ENCODE measurements around the gene C1QTNF12.

Gene C1QTNF12

DNA sequence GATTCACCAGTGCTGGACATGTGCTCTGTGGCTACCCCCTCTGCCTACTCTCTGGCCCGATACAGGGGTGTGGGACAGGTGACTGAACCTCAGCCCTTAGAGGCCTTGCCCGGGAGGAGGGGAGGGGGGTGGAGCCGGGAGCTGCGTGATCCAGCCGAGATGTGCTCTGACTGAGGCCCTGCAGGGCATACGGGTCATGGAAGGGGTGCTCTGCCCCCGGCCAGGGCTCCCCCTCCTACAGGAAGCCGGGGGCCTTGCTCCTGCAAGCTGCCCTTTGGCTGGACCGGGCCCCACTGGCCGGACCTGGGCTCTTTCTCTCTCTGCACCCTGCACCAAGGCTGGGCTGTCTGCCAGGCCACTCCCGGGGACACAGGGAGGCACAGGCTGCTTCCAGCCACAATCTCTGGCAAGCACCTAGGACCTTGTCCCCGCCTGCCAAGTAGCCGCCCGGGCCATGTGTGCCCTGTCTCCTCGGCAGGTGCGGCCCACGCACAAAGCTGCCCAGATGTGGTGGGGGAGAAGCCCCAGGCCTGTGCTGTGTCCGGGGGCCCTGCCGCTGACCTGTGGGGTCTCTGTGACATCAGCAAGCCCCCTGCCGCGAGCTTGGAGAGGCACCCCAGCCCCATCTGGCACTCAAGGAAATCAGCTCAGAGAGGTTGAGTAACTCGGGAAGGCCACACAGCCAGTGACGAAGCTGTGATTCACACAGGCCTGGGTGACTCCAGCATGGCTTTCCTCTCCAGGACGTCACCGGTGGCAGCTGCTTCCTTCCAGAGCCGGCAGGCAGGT lies 35.2 kb upstream of the C1QTNF12 start:
- H3K27ac ChIP-seq (ENCODE audit: insufficient read depth, low read depth, low read length, poor library complexity, severe bottlenecking): no peak overlapping the region
- H3K27me3 ChIP-seq (ENCODE audit: control insufficient read depth, insufficient read depth, low read length, poor library complexity, severe bottlenecking): no peaks in the 10 kb centered on the region
- 85 to 87% methylated on average over 26 of the region's 26 CpGs for WGBS, 2 experiments
- H3K36me3 ChIP-seq (ENCODE audit: control insufficient read depth, insufficient read depth, low read length): no peaks in the 10 kb centered on the region
- H3K4me1 ChIP-seq (ENCODE audit: control insufficient read depth, insufficient read depth, low read length): no peaks in the 10 kb centered on the region
- no peak overlapping the region for H3K4me3 ChIP-seq (ENCODE audit: insufficient read depth, low read depth, low read length)
- H3K9me3 ChIP-seq (ENCODE audit: control insufficient read depth, low read length): no peaks in the 10 kb centered on the region

DNA sequence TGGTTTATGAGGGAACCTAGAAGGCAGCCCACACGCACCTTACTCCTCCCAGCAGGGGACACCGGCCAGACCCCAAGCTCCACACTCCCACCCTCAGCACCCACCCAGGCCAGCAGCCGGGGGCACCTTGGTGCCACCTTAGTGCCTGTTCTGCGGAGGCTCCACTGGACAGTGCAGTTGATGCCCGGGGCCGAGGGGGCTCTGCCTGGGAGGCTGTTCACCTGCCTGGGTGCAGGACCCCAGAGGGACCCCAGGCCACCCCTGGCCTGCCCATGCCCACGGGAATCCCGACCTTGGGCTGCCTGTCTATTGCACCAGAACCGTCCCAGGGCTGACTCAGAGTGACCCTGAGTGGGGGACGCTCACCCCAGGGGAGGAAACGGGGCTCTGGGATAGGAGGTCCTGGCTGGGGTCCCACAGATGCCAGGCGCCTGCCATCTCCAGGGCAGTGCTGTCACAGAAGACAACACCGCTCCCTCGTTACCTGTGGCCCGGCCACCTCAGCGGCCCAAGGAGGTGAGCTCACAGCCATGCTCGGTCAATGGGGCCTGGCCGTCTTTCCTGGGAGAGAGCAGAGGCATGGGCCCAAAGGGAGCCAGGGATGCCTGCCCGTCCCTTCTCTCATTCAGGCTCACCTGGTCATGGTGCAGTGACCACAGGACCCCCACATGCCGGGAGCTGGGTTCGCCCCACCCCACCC lies 34.4 kb upstream of the C1QTNF12 start:
- WGBS, 2 experiments: 93% methylated on average over 21 of the region's 21 CpGs
- Histone ChIP-seq H3K36me3 (ENCODE audit: control insufficient read depth, insufficient read depth, low read length) (no peaks in the 10 kb centered on the region), H3K27ac (ENCODE audit: insufficient read depth, low read depth, low read length, poor library complexity, severe bottlenecking) (no peak overlapping the region)

DNA sequence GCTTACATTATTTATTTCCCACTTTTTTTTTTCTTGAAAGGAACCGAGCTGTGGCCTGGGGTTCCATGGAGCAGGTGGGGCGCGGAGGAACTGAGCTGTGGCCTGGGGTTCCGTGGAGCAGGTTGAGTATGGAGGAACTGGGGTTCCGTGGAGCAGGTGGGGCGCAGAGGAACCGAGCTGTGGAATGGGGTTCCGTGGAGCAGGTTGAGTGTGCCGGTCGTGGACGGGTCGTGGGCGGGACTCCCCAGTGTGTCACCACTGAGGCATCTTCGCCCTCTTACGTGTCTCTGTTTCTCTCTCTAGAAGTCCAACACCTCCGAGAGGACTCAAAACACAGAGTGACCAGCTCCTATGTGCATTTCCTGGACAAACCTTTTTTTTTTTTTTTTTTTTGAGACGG lies 32.5 kb upstream of the C1QTNF12 start:
- WGBS, 2 experiments: 93 to 95% methylated on average over 16 of the region's 17 CpGs
- H3K27ac ChIP-seq (ENCODE audit: insufficient read depth, low read depth, low read length, poor library complexity, severe bottlenecking): no peak overlapping the region
- no peak overlapping the region for H3K4me3 ChIP-seq (ENCODE audit: insufficient read depth, low read depth, low read length)
- H3K36me3 ChIP-seq (ENCODE audit: control insufficient read depth, insufficient read depth, low read length): no peaks in the 10 kb centered on the region
- no peaks in the 10 kb centered on the region for H3K27me3 ChIP-seq (ENCODE audit: control insufficient read depth, insufficient read depth, low read length, poor library complexity, severe bottlenecking)
- peaks cover 8% of the 10 kb centered on the region for H3K4me1 ChIP-seq (ENCODE audit: control insufficient read depth, insufficient read depth, low read length)
- no peaks in the 10 kb centered on the region for H3K9me3 ChIP-seq (ENCODE audit: control insufficient read depth, low read length)

More for the DNA sequence above, 34.4 kb upstream of the C1QTNF12 start:
- no peak overlapping the region for H3K4me3 ChIP-seq (ENCODE audit: insufficient read depth, low read depth, low read length)
- H3K4me1 ChIP-seq (ENCODE audit: control insufficient read depth, insufficient read depth, low read length): no peaks in the 10 kb centered on the region
- no peaks in the 10 kb centered on the region for H3K27me3 ChIP-seq (ENCODE audit: control insufficient read depth, insufficient read depth, low read length, poor library complexity, severe bottlenecking)
- no peaks in the 10 kb centered on the region for H3K9me3 ChIP-seq (ENCODE audit: control insufficient read depth, low read length)

GRCh38 chr1:1278620-1279019 lies 32.1 kb upstream of the C1QTNF12 start:
- peaks cover 8% of the 10 kb centered on the region for H3K4me1 ChIP-seq (ENCODE audit: control insufficient read depth, insufficient read depth, low read length)
- no peaks in the 10 kb centered on the region for H3K36me3 ChIP-seq (ENCODE audit: control insufficient read depth, insufficient read depth, low read length)
- H3K4me3 ChIP-seq (ENCODE audit: insufficient read depth, low read depth, low read length): no peak overlapping the region
- 92 to 93% methylated on average over 13 of the region's 13 CpGs for WGBS, 2 experiments
- no peaks in the 10 kb centered on the region for H3K9me3 ChIP-seq (ENCODE audit: control insufficient read depth, low read length)
- no peak overlapping the region for H3K27ac ChIP-seq (ENCODE audit: insufficient read depth, low read depth, low read length, poor library complexity, severe bottlenecking)
- no peaks in the 10 kb centered on the region for H3K27me3 ChIP-seq (ENCODE audit: control insufficient read depth, insufficient read depth, low read length, poor library complexity, severe bottlenecking)

GRCh38 chr1:1275836-1276235 lies 29.3 kb upstream of the C1QTNF12 start:
- WGBS, 2 experiments: 94 to 95% methylated on average over 9 of the region's 9 CpGs
- H3K9me3 ChIP-seq (ENCODE audit: control insufficient read depth, low read length): no peaks in the 10 kb centered on the region
- H3K36me3 ChIP-seq (ENCODE audit: control insufficient read depth, insufficient read depth, low read length): no peaks in the 10 kb centered on the region
- H3K4me3 ChIP-seq (ENCODE audit: insufficient read depth, low read depth, low read length): no peak overlapping the region
- no peaks in the 10 kb centered on the region for H3K27me3 ChIP-seq (ENCODE audit: control insufficient read depth, insufficient read depth, low read length, poor library complexity, severe bottlenecking)
- peaks cover 22% of the 10 kb centered on the region for H3K4me1 ChIP-seq (ENCODE audit: control insufficient read depth, insufficient read depth, low read length)
- no peak overlapping the region for H3K27ac ChIP-seq (ENCODE audit: insufficient read depth, low read depth, low read length, poor library complexity, severe bottlenecking)

DNA sequence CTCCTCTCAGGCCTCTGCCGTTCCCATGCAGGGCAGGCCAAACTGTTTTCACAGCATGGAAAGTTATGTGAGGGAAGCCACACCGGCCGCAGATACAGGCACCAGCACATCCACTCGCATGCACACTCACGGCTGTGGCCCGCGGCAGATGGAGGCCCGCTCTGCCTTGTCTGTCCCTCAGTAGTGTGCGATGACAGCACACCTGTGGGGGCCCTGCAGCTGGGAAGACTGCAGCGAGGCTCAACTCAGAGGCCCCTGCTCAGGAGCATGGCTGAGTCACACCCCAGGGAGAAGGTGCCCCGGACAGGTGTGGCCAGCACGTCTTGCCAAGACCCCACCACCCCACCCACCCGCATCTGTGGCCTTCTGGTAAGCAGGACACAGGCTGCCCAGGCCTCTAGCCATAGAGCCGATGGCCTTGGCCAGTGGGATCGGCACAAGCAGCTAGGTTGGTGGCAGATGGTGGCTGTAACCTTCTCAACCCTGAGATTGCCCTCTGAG lies 28.5 kb upstream of the C1QTNF12 start:
- Histone ChIP-seq H3K9me3 (ENCODE audit: control insufficient read depth, low read length) (no peaks in the 10 kb centered on the region), H3K36me3 (ENCODE audit: control insufficient read depth, insufficient read depth, low read length) (no peaks in the 10 kb centered on the region), H3K27ac (ENCODE audit: insufficient read depth, low read depth, low read length, poor library complexity, severe bottlenecking) (no peak overlapping the region), H3K4me1 (ENCODE audit: control insufficient read depth, insufficient read depth, low read length) (peaks cover 22% of the 10 kb centered on the region), H3K27me3 (ENCODE audit: control insufficient read depth, insufficient read depth, low read length, poor library complexity, severe bottlenecking) (no peaks in the 10 kb centered on the region), H3K4me3 (ENCODE audit: insufficient read depth, low read depth, low read length) (no peak overlapping the region)
- 93 to 95% methylated on average over 15 of the region's 15 CpGs for WGBS, 2 experiments

DNA sequence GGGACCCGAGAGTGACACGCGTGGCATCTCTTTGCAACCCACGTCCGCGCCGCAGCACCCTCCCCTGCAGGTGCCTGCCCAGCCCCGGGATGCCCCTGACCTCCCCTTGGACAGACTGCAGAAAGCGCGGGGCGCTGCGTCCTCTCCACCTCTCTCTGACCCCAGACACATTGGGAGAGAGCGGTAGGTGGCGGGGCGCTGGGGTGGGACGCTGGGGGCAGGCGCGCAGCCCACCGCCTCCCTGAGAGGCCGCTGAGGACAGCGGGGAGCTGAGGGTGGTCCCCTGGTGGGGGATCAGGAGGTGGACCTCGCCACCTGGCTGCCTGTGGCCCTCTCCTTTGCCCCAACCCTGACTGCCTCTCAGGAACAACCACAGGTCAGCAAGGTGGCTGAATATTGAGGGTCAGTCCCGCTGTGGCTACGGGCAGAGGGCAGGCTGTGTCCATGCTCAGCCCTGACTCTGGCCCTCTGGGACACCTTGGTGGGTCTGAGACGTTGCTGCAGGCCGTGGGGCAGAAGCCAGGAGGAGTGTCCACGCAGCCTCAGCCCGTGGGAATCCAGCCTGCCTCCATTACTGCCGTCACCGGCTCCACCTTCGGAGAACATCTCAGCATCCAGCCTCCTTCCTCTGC lies 27.9 kb upstream of the C1QTNF12 start:
- Histone ChIP-seq H3K36me3 (ENCODE audit: control insufficient read depth, insufficient read depth, low read length) (no peaks in the 10 kb centered on the region), H3K4me1 (ENCODE audit: control insufficient read depth, insufficient read depth, low read length) (peaks cover 22% of the 10 kb centered on the region), H3K27ac (ENCODE audit: insufficient read depth, low read depth, low read length, poor library complexity, severe bottlenecking) (no peak overlapping the region), H3K9me3 (ENCODE audit: control insufficient read depth, low read length) (no peaks in the 10 kb centered on the region), H3K27me3 (ENCODE audit: control insufficient read depth, insufficient read depth, low read length, poor library complexity, severe bottlenecking) (no peaks in the 10 kb centered on the region), H3K4me3 (ENCODE audit: insufficient read depth, low read depth, low read length) (peak overlapping the region; percentile 97)
- 41% methylated on average over 31 of the region's 31 CpGs for WGBS, 2 experiments

DNA sequence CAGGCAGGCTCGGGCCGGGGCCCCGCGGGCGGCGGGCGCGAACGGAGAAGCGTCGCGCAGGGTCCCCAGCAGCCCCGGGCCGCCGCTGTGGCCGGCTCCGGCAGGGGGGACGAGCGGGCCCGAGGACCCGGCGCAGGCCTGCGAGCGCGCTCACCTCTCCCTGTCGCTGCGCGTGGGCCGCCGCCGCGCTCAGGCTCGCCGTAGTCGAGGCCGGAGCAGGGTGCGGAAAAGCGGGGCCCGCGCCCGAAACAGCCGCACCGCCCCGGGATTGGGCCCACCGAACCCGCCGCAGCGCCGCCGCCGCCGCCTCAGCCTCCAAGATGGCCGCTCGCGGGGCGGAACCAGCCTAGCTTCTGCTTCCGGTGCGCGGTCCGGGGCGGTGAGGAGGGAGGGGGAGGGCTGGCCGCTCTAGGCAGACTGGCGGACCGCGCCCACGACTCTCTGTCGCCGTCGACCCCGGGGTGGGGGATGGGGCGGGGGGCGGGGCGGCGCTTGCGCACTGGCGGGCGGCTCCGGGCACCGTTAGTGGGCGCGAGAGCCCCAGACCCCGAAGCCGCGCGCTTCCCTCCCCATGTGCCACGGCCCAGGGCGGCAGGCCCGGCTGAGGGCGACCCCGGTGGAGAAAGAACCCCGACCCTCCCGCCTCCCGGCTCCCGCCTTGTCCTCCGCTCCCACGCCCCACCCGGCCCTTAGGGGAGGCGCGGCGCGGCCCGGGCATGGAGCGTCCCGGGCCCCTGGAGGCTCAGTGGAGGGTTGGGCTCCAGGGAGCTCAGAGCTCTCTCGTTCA lies 27.2 kb upstream of the C1QTNF12 start, which contains the start of gene UBE2J2:
Gene UBE2J2 (minus strand): TSS at position 343 of the 787 bp plus-strand sequence. CDS start 5,862 bp downstream, outside the sequence.
- Histone ChIP-seq H3K27me3 (ENCODE audit: control insufficient read depth, insufficient read depth, low read length, poor library complexity, severe bottlenecking) (no peaks in the 10 kb centered on the region), H3K27ac (ENCODE audit: insufficient read depth, low read depth, low read length, poor library complexity, severe bottlenecking) (no peak within 1 kb of the TSS), H3K9me3 (ENCODE audit: control insufficient read depth, low read length) (no peaks in the 10 kb centered on the region), H3K4me1 (ENCODE audit: control insufficient read depth, insufficient read depth, low read length) (peaks cover 22% of the 10 kb centered on the region), H3K4me3 (ENCODE audit: insufficient read depth, low read depth, low read length) (peak within 1 kb of the TSS; percentile 97), H3K36me3 (ENCODE audit: control insufficient read depth, insufficient read depth, low read length) (no peaks in the 10 kb centered on the region)
- WGBS, 2 experiments: 0 to 1% methylated on average over 105 of the region's 105 CpGs

DNA sequence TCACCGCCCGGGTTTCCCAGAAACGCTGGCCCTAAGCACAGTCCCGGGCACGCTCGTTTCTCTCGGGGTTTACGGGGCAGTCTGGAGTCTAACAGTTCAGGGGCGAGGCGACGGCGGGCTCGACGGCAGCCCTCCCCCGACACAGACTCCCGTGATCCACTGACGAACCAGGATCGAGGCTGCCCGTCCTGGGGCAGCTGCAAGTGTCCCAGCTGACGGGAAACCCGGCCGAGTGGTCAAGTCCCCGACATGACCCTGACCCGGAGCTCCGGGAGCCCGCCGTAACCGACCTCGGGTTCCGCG lies 26.6 kb upstream of the C1QTNF12 start:
- H3K27ac ChIP-seq (ENCODE audit: insufficient read depth, low read depth, low read length, poor library complexity, severe bottlenecking): no peak overlapping the region
- peak overlapping the region; percentile 97 for H3K4me3 ChIP-seq (ENCODE audit: insufficient read depth, low read depth, low read length)
- no peaks in the 10 kb centered on the region for H3K9me3 ChIP-seq (ENCODE audit: control insufficient read depth, low read length)
- peaks cover 22% of the 10 kb centered on the region for H3K4me1 ChIP-seq (ENCODE audit: control insufficient read depth, insufficient read depth, low read length)
- no peaks in the 10 kb centered on the region for H3K27me3 ChIP-seq (ENCODE audit: control insufficient read depth, insufficient read depth, low read length, poor library complexity, severe bottlenecking)
- 1% methylated on average over 31 of the region's 31 CpGs for WGBS, 2 experiments
- no peaks in the 10 kb centered on the region for H3K36me3 ChIP-seq (ENCODE audit: control insufficient read depth, insufficient read depth, low read length)

All from ectodermal cell (in vitro differentiated cells).